ENCODE data around the gene ACOT11.
"Not testable (repeated sequence)": the region's sequence is repeated elsewhere in the genome, so short reads cannot be mapped to it uniquely, and the experiment has no call there.

ACOT11 gene

GRCh38 chr1:54501849-54502248 lies 46.2 kb upstream of the ACOT11 start:
- no peak for TF ChIP-seq CTCF (IDR thresholded peaks at IDR 0.05; ENCODE audit: low read depth, low read length, missing control alignments)
- no peak overlapping the region for H3K27ac ChIP-seq

GRCh38 chr1:54502342-54502741 lies 45.7 kb upstream of the ACOT11 start:
- peaks cover 21% of the 10 kb centered on the region for H3K27me3 ChIP-seq (replicated peaks)
- in situ Hi-C loops (cut with HindIII; ENCODE audit: low pct_ligation_motif_present, low sequenced_read_pairs): no loop called here
- DNase-seq: no peak
- no peak for TF ChIP-seq CTCF (IDR thresholded peaks at IDR 0.05; ENCODE audit: low read depth, low read length, missing control alignments)
- H3K27ac ChIP-seq: no peak overlapping the region
- H3K4me3 ChIP-seq (ENCODE audit: low read depth, low read length): no peak overlapping the region
- H3K36me3 ChIP-seq (replicated peaks): no peaks in the 10 kb centered on the region

More at GRCh38 chr1:54501849-54502248, 46.2 kb upstream of the ACOT11 start:
- DNase-seq: no peak
- Histone ChIP-seq H3K27me3 (replicated peaks) (peaks cover 21% of the 10 kb centered on the region), H3K4me3 (ENCODE audit: low read depth, low read length) (no peak overlapping the region), H3K36me3 (replicated peaks) (no peaks in the 10 kb centered on the region)
- in situ Hi-C loops (cut with HindIII; ENCODE audit: low pct_ligation_motif_present, low sequenced_read_pairs): no loop called here

- no peak for TF ChIP-seq CTCF (IDR thresholded peaks at IDR 0.05; ENCODE audit: low read depth, low read length, missing control alignments)
- Histone ChIP-seq H3K36me3 (replicated peaks) (no peaks in the 10 kb centered on the region), H3K27ac (no peak overlapping the region), H3K4me3 (ENCODE audit: low read depth, low read length) (no peak overlapping the region), H3K27me3 (replicated peaks) (peaks cover 7% of the 10 kb centered on the region)
- in situ Hi-C loops (cut with HindIII; ENCODE audit: low pct_ligation_motif_present, low sequenced_read_pairs): no loop called here
- DNase-seq: peak; percentile 15
These were observed 41.4 kb upstream of the ACOT11 start for GRCh38 chr1:54506594-54506993.

DNA sequence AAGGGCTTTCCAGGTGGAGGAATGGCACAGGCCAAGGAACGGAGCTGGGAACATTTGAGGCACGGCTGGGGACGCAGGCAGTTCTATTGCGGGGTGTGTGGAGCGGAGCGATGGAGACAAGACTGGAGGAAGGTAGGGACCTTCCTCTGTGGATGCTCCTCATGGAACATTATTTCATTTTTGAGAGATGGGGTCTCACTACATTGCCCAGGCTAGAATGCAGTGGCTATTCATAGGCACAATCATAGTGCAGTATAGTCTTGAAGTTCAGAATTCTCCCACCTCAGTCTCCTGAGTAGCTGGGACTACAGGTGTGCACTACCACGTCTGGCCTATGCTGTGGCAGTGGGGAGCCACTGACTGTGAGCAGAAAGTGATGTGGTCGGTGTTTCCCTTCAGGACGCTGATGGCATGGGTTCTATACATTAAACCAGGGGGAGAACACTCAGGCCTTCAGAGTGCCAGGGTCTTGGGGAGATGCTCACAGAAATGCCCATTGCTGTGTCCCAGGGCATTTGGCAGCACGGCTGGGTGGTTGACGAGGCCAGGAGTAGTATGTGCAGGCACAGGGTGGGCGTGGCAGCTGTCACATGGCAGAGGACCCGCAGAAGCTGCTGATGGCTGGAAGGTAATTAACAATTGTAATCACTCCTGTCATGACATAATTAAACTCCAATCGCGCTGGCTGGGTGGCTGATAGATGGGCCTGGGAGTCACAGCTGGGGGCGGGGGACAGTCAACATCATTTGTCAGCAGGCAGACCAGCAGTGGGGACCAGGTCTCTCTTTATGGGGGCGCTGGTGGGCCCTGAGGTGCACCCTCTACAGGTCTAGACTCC lies 40.8 kb upstream of the ACOT11 start:
- DNase-seq: no peak
- no peak for TF ChIP-seq CTCF (IDR thresholded peaks at IDR 0.05; ENCODE audit: low read depth, low read length, missing control alignments)
- no peak overlapping the region for H3K27ac ChIP-seq
- no peak overlapping the region for H3K4me3 ChIP-seq (ENCODE audit: low read depth, low read length)
- H3K27me3 ChIP-seq (replicated peaks): peaks cover 3% of the 10 kb centered on the region
- no peaks in the 10 kb centered on the region for H3K36me3 ChIP-seq (replicated peaks)
- in situ Hi-C loops (cut with HindIII; ENCODE audit: low pct_ligation_motif_present, low sequenced_read_pairs): no loop called here

DNA sequence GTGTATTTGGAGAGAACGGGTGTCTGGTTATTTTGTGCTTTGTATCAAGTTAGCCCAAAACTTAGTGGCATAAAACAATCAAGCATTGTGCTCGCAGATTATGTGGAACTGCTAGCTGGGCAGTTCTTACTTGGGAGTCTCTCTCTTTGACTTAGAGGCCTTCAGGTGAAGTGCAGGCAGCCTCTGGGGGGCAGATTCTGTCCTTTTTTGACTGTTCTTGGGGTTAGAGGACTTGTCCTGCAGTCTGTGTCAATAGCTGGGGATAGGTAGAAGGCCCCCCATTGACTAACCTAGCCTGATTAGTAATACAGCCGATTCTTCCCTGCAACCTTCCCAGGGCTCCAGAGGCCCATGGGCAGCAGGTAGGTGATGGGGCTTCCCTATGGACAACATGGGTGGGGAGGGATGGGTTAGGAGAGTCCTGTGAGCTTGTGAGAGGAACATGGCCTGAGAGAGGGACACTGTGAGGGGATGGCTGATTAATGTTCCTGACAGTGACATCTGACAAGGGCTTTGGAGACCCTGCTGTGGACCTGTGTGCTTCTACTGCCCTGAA lies 37.2 kb upstream of the ACOT11 start:
- TF ChIP-seq CTCF (IDR thresholded peaks at IDR 0.05; ENCODE audit: low read depth, low read length, missing control alignments): no peak
- no peaks in the 10 kb centered on the region for H3K27me3 ChIP-seq (replicated peaks)
- H3K4me3 ChIP-seq (ENCODE audit: low read depth, low read length): no peak overlapping the region
- no peak for DNase-seq
- in situ Hi-C loops (cut with HindIII; ENCODE audit: low pct_ligation_motif_present, low sequenced_read_pairs): no loop called here
- H3K27ac ChIP-seq: no peak overlapping the region
- no peaks in the 10 kb centered on the region for H3K36me3 ChIP-seq (replicated peaks)

GRCh38 chr1:54513921-54514580 lies 34.0 kb upstream of the ACOT11 start:
- H3K36me3 ChIP-seq (replicated peaks); H3K4me3 ChIP-seq (ENCODE audit: low read depth, low read length); H3K27me3 ChIP-seq (replicated peaks); DNase-seq; in situ Hi-C loops (cut with HindIII; ENCODE audit: low pct_ligation_motif_present, low sequenced_read_pairs); H3K27ac ChIP-seq: not testable (repeated sequence)
